NCI-H2029 (cell line): ENCODE measurements around the gene TMCO6.
A peak's percentile ranks its signal among the peaks of the same experiment; 100 is the strongest.
"Not testable (repeated sequence)": the region's sequence is repeated elsewhere in the genome, so short reads cannot be mapped to it uniquely, and the experiment has no call there.

Experiments
- DNase-seq: peaks from one replicate; lab custom pipeline; 2025; lab: John Stamatoyannopoulos, UW

TMCO6 gene

DNA sequence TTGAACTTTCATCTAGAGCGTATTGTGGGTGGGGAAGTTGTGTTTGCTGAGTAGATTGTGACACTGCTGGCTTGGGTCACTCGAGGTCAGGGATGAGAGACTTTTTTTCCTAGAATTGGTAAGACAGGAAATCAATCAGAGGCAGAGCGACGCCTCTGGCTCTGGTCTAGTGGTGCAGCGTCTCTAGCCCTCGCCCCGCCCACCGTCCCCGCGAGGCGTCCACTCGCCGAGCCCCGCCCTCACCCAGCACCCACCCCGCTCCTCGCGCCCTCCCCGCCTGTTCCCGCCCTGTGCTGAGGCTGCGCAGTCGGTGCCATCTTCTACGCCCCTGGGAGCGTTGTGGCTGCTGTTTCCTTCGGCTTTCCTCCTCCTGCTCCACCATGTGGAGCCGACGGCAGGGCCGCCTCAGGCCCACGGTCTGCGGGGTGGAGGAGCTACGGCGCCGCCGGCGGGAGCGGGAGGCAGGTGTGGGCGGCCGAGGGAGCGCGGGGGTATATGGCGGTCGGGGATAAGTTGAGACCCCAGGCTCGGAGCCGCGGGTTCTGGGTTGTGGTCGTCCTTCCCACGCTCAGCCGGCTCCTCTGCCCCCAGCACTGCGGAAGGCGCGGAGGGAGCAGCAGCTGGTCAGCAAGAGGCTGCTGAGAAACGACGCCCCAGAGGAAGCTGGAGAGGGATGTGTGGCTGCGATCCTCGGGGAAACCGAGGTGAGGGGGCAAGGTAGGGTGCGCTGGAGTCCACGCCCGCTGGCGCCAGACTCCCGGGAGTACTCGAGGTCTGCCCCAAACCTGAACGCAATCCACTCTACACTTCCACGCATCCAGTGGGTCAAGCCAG lies at the start of gene TMCO6:
Gene TMCO6 (plus strand): TSS at position 304 of the 834 bp plus-strand sequence. CDS start 77 bp downstream, at position 381.
- DNase-seq = peak; percentile 91

DNA sequence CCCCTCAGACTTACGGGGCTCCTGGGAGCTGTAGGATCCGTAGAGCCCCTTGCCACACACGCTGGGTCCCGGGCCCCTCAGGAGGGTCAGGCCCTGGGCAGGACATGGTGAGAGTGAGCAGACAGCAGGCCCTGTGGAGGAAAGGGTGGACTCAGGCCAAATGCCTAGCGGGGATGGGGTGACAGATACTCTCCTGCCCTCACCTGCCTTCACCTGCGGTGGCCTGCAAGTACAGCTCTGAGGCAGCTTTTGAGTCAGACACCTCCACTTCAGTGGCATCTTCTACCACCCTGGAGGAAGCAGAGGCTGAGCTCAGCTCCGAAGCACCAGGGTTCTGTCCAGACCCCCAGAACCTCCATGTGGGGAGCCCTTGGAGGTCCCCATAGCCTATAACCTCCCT lies 48.4 kb upstream of the TMCO6 start:
- DNase-seq = no peak

DNA sequence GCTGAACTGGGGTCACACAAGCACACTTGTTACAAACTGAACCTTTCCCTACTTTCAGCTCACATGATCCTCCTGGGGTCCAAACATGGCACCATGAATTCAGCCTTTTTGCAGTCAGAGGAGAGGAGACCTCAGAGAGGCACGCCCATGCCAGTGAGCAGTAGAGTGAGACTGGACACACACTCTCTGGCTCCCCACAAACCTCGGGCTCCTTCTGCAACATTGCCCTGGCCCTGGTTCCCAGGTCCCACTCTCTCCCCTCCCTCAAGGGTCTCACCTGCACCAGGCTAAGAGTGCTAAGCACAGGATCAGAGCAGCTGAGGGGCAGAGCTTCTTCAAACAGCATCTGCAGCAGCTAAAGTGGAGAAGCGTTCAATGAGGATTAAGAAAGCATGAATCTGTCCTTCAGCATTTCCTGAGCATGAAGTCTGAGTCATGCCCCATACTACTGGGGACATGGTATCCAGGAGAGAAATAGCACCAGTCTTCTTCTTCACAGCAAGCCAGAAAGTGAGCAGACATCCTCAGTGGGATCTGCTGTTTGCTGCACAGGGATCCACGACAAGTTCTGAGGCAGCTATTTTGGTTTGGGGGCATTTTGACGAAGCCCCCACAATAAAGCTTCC lies 47.4 kb upstream of the TMCO6 start:
- no peak for DNase-seq

DNA sequence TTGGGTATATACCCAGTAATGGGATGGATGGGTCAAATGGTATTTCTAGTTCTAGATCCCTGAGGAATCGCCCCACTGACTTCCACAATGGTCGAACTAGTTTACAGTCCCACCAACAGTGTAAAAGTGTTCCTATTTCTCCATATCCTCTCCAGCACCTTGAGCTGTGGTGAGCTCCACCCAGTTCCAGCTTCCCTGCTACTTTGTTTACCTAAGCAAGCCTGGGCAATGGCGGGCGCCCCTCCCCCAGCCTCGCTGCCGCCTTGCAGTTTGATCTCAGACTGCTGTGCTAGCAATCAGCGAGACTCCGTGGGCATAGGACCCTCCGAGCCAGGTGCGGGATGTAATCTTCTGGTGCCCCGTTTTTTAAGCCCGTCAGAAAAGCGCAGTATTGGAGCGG lies 46.2 kb upstream of the TMCO6 start:
- DNase-seq = not testable (repeated sequence)

DNA sequence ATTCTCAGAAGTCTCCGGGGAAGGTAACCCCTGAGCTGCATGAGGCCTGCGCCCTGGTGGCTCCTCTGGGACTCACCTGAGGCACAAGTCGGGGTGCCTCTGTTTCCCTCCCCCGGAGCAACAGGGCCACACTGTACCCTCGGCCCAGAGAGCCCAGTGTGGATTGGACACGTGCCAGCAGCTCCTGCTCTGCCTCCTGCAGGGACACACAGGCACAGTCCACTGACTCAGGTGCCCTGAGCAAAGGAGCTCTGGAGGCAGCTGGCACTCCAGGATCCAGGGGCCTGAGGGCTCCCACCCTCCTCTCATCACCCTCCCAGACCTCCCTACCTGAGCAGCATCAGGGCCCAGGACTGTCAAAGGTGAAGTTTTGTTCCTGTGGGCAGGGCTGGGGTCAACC lies 45.1 kb upstream of the TMCO6 start:
- no peak for DNase-seq

DNA sequence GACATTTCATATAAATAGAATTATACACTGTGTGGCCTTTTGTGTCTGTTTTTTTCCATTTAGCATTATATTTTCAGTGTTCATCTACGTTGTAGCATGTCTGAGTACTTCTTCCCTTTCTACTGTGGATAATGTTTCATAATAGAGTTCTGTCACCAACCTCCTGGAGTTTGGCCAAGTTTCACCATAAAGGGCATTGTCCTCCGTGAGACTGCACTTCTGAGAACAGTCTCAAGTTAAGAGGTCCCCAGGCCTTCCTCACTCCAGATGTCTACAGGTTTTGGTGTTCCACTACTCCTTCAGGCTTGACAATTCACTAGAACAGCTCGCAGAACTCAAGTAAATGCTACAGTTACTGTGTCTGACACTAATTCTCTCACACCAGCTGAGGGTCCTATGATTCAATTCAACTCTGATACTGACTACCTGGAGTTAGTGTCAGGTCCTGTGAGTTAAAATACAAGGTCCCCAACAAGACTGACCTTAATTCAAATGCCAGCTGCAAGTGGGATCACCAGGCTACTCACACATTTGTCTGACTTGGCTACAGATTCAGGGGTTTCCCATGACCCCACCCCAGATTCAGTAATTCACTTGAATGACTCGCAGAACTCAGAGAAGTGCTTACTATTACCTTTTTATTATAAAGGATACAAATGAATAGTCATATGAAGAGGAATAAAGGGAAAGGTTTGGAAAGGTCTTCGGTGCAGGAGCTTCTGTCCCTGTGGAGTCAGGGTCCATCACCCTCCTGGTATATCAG lies 43.5 kb upstream of the TMCO6 start:
- DNase-seq = peak; percentile 36

DNA sequence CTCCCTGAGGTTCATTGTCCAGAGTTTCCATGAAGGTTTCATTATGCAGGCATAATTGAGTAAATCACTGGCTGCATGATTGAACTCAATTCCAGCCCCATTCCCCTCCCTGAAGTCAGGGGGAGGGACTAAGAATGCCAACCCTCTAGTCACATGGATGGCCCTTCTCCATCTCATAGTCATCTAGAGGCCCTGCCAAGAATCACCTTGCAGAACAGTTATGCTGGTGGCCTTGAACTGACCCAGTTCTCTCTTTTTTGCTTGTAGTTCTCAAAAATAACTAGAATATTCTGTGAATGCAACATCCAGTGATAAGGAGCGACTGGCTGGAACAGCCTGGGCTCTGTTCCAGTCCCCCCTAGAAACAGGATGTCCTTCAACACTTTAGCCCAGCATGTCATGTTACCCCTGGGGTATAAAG lies 42.9 kb upstream of the TMCO6 start:
- DNase-seq = no peak

DNA sequence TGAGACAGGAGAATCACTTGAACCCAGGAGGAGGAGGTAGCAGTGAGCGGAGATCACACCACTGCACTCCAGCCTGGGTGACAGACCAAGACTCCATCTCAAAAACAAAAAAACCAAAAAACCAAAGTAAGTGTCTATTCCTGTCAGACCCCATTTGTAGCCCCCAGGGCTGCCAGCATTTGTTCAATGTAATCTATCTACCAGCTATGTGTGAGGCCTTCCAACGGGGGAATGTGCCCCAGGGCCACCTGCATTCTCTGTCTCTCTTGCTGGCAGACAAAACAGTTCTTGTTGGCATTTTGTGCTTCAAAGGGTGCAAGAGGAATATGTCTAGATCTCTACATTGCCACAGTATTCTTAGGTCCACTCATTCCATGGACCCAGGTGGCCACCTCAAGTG lies 40.4 kb upstream of the TMCO6 start:
- DNase-seq = no peak

DNA sequence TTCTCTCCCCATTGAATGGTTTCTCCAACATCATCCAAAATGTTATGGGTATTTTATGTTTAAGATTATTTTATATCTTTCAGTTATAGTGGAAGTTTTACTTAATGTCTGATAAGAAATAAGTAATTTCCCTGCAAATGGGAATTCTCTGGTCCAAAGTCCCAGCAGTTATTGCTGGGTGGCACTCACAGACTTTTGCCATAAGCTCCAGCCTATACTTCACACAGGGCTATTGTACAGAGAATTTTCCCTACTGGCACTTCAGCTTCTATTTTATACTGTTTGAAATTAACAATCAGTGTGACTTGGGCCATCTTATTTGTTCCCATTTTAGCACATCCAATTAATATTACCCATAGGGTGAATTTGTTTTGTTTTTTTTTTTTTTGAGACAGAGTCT lies 39.2 kb upstream of the TMCO6 start:
- no peak for DNase-seq

DNA sequence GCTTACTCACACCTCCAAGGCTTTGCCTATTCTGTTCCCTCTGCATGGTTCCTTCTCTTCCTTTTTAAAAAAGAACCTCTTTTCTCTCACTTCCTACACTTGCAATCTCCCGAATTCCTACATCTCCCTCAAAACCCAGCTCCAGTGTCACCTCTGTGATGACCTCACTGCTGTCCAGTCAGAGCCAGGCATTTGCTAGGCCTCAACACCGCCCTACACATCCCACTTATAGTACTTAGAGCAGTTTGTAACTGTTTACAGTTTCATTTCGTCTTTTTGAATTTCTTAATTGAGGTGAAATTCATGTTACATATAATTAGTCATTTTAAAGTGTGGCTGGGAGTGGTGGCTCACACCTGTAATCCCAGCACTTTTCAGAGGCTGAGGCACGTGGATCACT lies 37.1 kb upstream of the TMCO6 start:
- no peak for DNase-seq

DNA sequence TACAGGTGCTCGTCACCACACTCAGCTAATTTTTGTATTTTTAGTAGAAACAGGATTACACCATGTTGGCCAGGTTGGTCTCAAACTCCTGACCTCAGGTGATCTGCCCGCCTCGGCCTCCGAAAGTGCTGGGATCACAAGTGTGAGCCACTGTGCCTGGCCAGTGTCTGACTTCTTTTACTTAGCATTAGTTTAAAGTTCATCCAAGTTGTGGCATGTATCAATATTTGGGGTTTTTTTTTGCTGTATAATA lies 35.9 kb upstream of the TMCO6 start:
- DNase-seq = not testable (repeated sequence)

DNA sequence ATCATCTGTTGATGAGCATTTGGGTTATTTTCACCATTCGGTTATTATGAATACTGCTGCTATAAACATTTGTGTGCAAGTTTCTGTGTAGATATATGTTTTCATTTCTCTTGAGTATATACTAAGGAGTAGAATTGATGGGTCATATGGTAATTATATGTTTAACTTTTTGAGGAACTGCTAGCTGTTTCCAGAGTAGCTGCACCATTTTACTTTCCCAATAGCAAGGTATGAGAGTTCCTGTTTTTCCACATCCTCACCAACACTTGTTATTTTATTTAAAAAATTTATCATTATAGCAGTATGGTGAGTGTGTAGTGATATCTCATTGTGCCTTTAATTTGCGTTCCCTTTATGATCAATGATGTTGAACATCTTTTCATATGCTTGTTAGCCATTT lies 35.5 kb upstream of the TMCO6 start:
- no peak for DNase-seq

DNA sequence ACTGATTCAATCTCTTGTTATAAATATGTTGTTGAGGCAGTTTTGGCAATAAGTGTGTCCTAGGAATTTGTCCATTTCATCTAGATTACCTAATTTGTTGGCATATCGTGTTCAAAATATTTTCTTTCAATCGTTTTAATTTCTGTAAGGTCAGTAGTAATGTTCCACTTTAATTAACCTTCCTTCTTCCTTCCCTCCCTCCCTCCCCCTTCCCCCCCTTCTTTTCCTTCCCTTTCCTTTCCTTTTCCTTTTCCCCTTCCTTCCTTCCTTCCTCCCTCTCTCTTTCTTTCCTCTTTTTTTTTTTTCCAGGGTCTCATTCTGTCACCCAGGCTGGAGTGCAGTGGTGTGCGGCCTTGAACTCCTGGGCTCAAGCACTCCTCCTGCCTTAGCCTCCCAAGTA lies 33.4 kb upstream of the TMCO6 start:
- DNase-seq = no peak

DNA sequence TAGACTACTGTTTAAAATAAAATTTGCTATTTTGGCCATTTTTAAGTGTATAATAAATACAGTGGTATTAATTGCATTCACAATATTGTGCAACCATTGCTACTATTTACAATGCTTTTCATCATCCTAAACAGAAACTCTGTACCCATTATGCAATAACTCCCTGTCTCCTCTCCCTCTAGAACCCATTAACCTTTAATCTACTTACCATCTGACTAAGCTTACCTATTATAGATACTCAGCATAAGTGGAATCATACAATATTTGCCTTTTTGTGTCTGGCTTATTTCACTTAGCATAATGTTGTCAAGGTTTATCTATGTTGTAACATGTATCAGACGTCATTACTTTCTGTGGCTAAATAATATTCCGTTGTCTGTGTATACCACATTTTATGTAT lies 32.2 kb upstream of the TMCO6 start:
- DNase-seq = no peak

DNA sequence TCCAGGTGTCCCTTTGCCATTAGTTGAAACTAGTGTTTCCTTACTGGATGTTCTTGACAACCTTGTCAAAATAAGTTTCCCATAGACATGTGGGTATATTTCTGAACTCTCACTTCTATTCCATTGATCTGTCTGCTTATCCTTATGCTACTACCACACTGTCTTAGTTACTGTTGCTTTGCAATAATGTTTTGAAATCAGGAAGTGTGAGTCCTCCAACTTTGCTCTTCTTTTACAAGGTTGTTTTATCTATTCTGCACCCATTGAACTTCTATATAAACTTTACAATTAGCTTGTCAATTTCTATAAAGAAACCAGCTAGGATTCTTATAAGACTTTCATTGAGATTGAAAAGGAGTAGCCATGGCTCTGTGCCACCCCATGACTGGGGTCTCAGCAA lies 30.5 kb upstream of the TMCO6 start:
- DNase-seq = no peak

DNA sequence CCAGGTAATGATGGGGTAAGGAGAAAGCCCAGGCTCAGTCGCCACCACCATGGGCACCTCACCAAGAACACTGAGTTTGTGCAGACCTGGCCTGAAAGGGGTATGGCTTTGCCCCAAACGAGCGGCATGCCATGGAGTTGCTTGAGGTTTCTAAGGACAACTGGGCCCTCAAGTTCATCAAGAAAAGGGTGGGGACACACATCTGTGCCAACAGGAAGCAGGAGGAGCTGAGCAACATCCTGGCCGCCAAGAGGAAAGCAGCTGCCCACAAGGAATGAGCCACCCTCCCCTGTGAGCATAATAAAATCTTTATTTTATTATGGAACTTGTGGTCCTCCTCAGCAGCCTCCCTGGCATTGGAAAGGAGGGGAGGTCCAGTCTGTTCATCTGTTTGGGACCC lies 30.1 kb upstream of the TMCO6 start:
- no peak for DNase-seq

DNA sequence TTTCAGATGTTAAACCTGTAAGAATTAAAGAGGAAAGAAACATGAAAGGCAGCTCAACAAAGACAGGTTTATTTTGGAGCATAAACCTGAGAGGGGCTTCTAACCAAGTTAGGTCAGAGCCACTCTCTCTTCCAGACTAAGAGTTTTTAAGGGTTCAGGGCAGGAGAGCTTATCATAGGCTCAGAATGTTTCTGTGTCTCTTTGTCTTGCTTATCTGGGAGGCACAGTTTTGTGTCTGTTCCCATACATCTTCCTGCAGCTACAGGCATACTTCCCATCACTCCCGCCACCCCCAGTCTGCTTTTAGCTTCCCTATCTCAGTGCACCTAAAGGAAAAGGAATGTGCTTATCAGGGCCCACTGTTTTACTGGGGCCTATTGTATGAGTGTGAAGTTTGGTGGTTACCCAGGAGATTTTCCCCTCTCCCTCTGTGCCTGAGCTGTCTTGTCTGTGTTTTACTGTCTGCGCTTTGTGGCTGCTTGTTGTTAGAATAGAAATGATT lies 28.2 kb upstream of the TMCO6 start:
- no peak for DNase-seq

DNA sequence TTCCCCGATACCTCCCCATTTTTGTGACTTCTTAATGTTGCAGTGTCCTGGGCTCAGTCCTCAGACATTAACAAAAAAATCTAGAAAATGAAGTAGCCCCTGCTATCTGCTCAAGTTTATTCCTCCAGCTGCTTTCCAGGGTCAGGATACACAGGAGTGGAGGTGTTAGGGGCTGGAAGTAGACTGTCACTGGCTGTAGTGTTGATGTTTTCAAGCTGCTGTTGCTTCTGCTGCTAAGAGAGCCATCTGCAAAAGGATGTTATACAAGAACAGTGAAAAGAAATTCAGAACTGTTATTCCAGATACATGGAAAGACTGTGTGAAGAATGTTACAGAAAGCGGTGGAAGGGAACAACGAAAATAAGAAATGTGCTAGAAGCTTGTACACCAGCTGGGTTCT lies 16.9 kb upstream of the TMCO6 start:
- DNase-seq = no peak

DNA sequence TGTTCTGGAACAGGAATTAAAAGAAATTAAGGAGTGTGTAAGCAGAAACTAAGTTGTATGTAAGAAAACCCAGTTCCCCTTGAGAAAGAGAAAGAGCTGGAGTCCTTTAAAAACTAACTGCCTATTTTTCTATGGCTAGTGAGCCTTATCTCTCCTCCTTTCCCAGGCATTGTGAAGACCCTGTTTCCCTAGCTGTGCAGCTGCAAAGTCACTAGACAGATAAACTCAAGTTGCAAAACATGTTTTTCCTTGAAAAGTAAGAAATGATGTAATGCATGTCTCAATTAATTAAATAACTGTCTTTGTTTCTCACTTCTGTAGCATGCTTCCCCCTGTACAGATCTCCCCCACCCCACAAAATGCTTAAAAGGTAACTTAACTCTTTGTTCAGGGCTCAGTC lies 16.2 kb upstream of the TMCO6 start:
- not testable (repeated sequence) for DNase-seq

DNA sequence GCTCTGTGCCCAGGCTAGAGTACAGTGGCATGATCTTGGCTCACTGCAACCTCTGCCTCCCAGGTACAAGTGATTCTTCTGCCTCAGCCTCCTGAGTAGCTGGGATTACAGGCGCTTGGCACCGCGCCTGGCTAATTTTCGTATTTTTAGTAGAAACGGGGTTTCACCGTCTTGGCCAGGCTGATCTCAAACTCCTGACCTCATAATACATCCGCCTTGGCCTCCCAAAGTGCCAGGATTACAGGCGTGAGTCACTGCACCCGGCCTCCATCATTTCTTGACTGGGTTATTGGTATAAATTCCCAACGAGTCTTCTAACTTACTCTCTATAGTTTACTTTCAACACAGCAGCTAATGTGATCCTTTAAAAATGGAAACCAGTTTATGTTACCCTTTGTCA lies 14.4 kb upstream of the TMCO6 start:
- DNase-seq = not testable (repeated sequence)

DNA sequence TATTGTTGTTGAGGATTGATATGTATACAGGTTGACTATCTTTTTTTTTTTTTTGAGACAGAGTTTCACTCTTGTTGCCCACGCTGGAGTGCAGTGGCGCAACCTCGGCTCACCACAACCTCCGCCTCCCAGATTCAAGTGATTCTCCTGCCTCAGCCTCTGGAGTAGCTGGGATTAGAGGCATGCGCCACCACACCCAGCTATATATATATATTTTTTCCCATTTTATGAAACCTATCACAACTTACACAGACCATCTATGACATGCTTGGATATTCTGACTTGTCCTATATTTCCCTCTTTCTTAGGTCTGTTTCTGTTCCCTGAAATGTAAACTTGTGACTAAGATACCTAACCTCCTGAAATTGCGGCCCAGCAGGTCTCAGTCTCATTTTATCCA lies 11.3 kb upstream of the TMCO6 start:
- no peak for DNase-seq

DNA sequence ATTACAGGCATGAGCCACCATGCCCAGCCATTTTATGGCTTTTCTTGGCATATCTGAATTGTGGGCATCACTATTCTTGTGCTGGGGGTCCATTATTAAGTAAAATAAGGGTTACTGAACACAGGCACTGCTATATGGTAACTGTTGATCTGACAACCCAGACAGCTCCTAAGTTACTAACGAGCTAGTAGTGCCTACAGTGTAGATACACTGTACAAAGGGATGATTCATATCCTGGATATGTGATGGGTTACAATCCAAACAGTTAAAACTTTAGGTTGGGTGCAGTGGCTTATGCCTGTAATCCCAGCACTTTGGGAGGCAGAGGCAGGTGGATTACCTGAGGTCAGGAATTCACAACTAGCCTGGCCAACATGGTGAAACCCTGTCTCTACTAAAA lies 10.5 kb upstream of the TMCO6 start:
- DNase-seq = no peak
